ENCODE measurements around the gene CDC25B.

CDC25B gene

GRCh38 chr20:3804254-3804751 is 8.2 kb downstream of the CDC25B start:
- TF ChIP-seq CTCF (IDR thresholded peaks at IDR 0.05; ENCODE audit: insufficient read depth, missing control alignments), result no peak
- no peak for FAIRE-seq
- DNase-seq (ENCODE audit: insufficient read length, low spot score), result no peak

GRCh38 chr20:3804781-3805180 is 8.7 kb downstream of the CDC25B start:
- FAIRE-seq (no peak), DNase-seq (ENCODE audit: insufficient read length, low spot score) (no peak)
- TF ChIP-seq CTCF (IDR thresholded peaks at IDR 0.05; ENCODE audit: insufficient read depth, missing control alignments), result no peak

GRCh38 chr20:3808544-3808943 is 12.4 kb downstream of the CDC25B start:
- no peak for TF ChIP-seq CTCF (IDR thresholded peaks at IDR 0.05; ENCODE audit: insufficient read depth, missing control alignments)
- no peak for DNase-seq (ENCODE audit: insufficient read length, low spot score)
- no peak for FAIRE-seq

- no peak for DNase-seq (ENCODE audit: insufficient read length, low spot score)
- no peak for TF ChIP-seq CTCF (IDR thresholded peaks at IDR 0.05; ENCODE audit: insufficient read depth, missing control alignments)
- FAIRE-seq, result no peak
Measured at GRCh38 chr20:3811467-3812258, 15.6 kb downstream of the CDC25B start.

GRCh38 chr20:3812259-3812681 is 16.2 kb downstream of the CDC25B start:
- no peak for FAIRE-seq
- no peak for TF ChIP-seq CTCF (IDR thresholded peaks at IDR 0.05; ENCODE audit: insufficient read depth, missing control alignments)
- DNase-seq (ENCODE audit: insufficient read length, low spot score), result no peak

- DNase-seq (ENCODE audit: insufficient read length, low spot score) (no peak), FAIRE-seq (no peak)
- TF ChIP-seq CTCF (IDR thresholded peaks at IDR 0.05; ENCODE audit: insufficient read depth, missing control alignments), result no peak
Measured at GRCh38 chr20:3812975-3813847, 17.1 kb downstream of the CDC25B start.
